Right lobe of liver (tissue), 6 donors: Measurements from ENCODE around the gene RERE. TPM values are rescaled to one million over a fixed set of nuclear protein-coding genes. Genes with fewer than 3 reads are reported as not detected.

Experiments used
- ATAC-seq, 4 donors: fragments of 200-7000 bp; cut with Tn5 transposase; one replicate each; pipeline ENCODE4 v1.9.1; 2020; ENCODE audit warnings: mild to moderate bottlenecking in 4 of 4, moderate library complexity in 4 of 4
- DNase-seq, 3 donors: peaks; one replicate each; pipeline ENCODE4 v3.0.0-alpha.2; 2020
- H3K27ac ChIP-seq, 3 donors: fragments of 200-600 bp; one replicate each; pipeline ENCODE4 v1.8.0; 2022
- H3K27me3 ChIP-seq, 2 donors: fragments of 200-600 bp; one replicate each; pipeline ENCODE4 v1.8.0; 2022
- H3K36me3 ChIP-seq, 4 donors: fragments of 200-600 bp; sonication (generic) in 1 of 4; one replicate each; pipeline versions ENCODE4 v1.5.1 to v1.8.0; 2017 to 2022; ENCODE audit warnings: control low read depth in 1 of 4
- H3K4me1 ChIP-seq, 4 donors: fragments of 200-600 bp; sonication (generic) in 1 of 4; one replicate each; pipeline versions ENCODE4 v1.5.1 to v1.8.0; 2017 to 2022; ENCODE audit warnings: control low read depth in 1 of 4
- H3K4me3 ChIP-seq, 3 donors: fragments of 200-600 bp; one replicate each; pipeline ENCODE4 v1.8.0; 2022
- H3K9me3 ChIP-seq, 4 donors: fragments of 200-600 bp; sonication (generic) in 1 of 4; one replicate each; pipeline versions ENCODE4 v1.5.1 to v1.8.0; 2017 to 2022; ENCODE audit warnings: control low read depth in 1 of 4
- CTCF ChIP-seq, 4 donors: fragments of 200-600 bp in 3 of 4; fragments of 450-650 bp in 1 of 4; IDR thresholded peaks; one replicate each; pipeline versions ENCODE4 v1.5.1 to v1.8.0; 2016 to 2022; ENCODE audit warnings: antibody characterized with exemption in 4 of 4, mild to moderate bottlenecking in 2 of 4
- POLR2A ChIP-seq: fragments of 450-650 bp; IDR thresholded peaks from one replicate; pipeline ENCODE4 v1.6.1; 2017; ENCODE audit warnings: antibody characterized with exemption, mild to moderate bottlenecking
- WGBS: methylation state at CpG from one replicate; pipeline ENCODE4 v1.1.6; 2018; ENCODE audit warnings: low coverage, low lambda C conversion rate; ENCODE audit not compliant: insufficient coverage; ENCODE audit errors: missing lambda C conversion rate; 5-methylcytosine and 5-hydroxymethylcytosine counted together
- intact Hi-C, 2 donors: fragments of 100-400 bp; cut with DNase I; formaldehyde crosslinking; loops; one replicate each; pipeline versions ENCODE4 v1.11.2 to v1.14.1; 2022
- microRNA-seq, 2 donors: library from miRNA; unstranded; fragments of <30 nt; microRNA quantifications; one replicate each; pipeline ENCODE4, GENCODE V29; 2019 to 2020
- small RNA-seq, 2 experiments: library from RNA; depleted of rRNA; stranded (forward); fragments of <200 nt; gene quantifications; one replicate each; pipeline ENCODE3, GENCODE V24; 2016
- total RNA-seq, 6 experiments: library from RNA; depleted of rRNA in 2 of 6; stranded (reverse); fragments of >200 nt in 2 of 6; fragmentation: NEBNext Ultra II Directional in 3 of 6; extraction: Animal tissue kit (Norgen Biotek cat#: 25700) in 3 of 6; gene quantifications; one replicate each; pipeline versions ENCODE4 v1.1.0 to v1.2.4, GENCODE V29; 2016 to 2023
- donor health status: DM: no; HTN: yes; CAD: no.
- donor health status: DM: no; HTN: no; CAD: no.
- donor health status: DM: no; HTN: no; CAD: no.
- donor health status: DM: no; HTN: yes; CAD: no.
- donor health status: DM: no; HTN: yes; CAD: no.

The RERE gene
- total RNA-seq, 6 experiments from 2014 or later, result 17.5 to 38.4 (median 25.0) TPM

GRCh38 chr1:8303876-8304275 lies 513.6 kb downstream of the RERE start:
- Histone ChIP-seq H3K27me3 (no peaks in the 10 kb centered on the region), H3K27ac (no peak overlapping the region), H3K4me3 (no peak overlapping the region), H3K4me1 (no peaks in the 10 kb centered on the region), H3K9me3 (no peaks in the 10 kb centered on the region), H3K36me3 (no peaks in the 10 kb centered on the region)
- 85% methylated on average over 2 of the region's 4 CpGs for WGBS
- intact Hi-C loops, result no loop called here
- ATAC-seq (no peak), DNase-seq (no peak)
- TF ChIP-seq POLR2A, result no peak
- no peak for TF ChIP-seq CTCF (IDR thresholded peaks at IDR 0.05)

- DNase-seq (no peak), ATAC-seq (no peak)
- no peaks in the 10 kb centered on the region for H3K27me3 ChIP-seq
These were observed 514.3 kb downstream of the RERE start for GRCh38 chr1:8303141-8303540.

More at GRCh38 chr1:8303141-8303540, 514.3 kb downstream of the RERE start:
- WGBS, result 67% methylated on average over 1 of the region's 3 CpGs
- TF ChIP-seq POLR2A (no peak), CTCF (IDR thresholded peaks at IDR 0.05) (no peak)
- Histone ChIP-seq H3K4me1 (no peaks in the 10 kb centered on the region), H3K9me3 (no peaks in the 10 kb centered on the region), H3K4me3 (no peak overlapping the region), H3K36me3 (no peaks in the 10 kb centered on the region), H3K27ac (no peak overlapping the region)
- intact Hi-C loops, result no loop called here

Small RNA genes lying within 50 kb of the gene (microRNA-seq; reads per million reads assigned to microRNA genes)
- 0 reads per million in 2 donors for gene MIR6728

Small RNA genes lying within 50 kb of the gene (small RNA-seq; reads per million reads assigned to genes)
- gene MIR6728 (0 to 0.10 reads per million in 2 experiments), gene RF00019 (0 reads per million in 2 experiments), gene RF00599 (0 reads per million in 2 experiments)

Other genes starting within 250 kb of the RERE start
- gene ENO1, start 61.0 kb upstream of the RERE start, total RNA-seq, result 100 to 1,000 TPM; 314 to 792 (median 539) TPM
- not detected for gene CA6, start 128.2 kb upstream of the RERE start, total RNA-seq
- not detected for gene SLC2A7, start 208.8 kb upstream of the RERE start, total RNA-seq